Esophagus muscularis mucosa (tissue), 4 donors: Measurements from ENCODE around the gene CERS2. TPM values are rescaled to one million over a fixed set of nuclear protein-coding genes. Genes with fewer than 3 reads are reported as not detected.

Source experiments
- DNase-seq: peaks from one replicate; pipeline ENCODE4 v3.0.0-alpha.2; 2017; ENCODE audit errors: extremely low spot score
- H3K27ac ChIP-seq, 4 donors: fragments of 200-600 bp; sonication (generic); replicated peaks in 1 of 4; 1 replicate in 3 of 4; 2 replicates in 1 of 4; pipeline ENCODE4 v1.5.1; 2016 to 2019; ENCODE audit warnings: mild to moderate bottlenecking in 1 of 4
- H3K27me3 ChIP-seq, 4 donors: fragments of 200-600 bp; sonication (generic); one replicate each; pipeline versions ENCODE4 v1.5.1 to v1.6.0; 2016 to 2019
- H3K36me3 ChIP-seq, 4 donors: fragments of 200-600 bp; sonication (generic); one replicate each; pipeline ENCODE4 v1.5.1; 2016 to 2019
- H3K4me1 ChIP-seq, 4 donors: fragments of 200-600 bp; sonication (generic); one replicate each; pipeline ENCODE4 v1.5.1; 2016 to 2019
- H3K4me3 ChIP-seq, 4 donors: fragments of 200-600 bp; sonication (generic); 1 replicate in 2 of 4; 2 replicates in 2 of 4; pipeline ENCODE4 v1.5.1; 2016 to 2019; ENCODE audit warnings: mild to moderate bottlenecking in 4 of 4, moderate library complexity in 1 of 4
- H3K9me3 ChIP-seq, 4 donors: fragments of 200-600 bp; sonication (generic); 1 replicate in 3 of 4; 2 replicates in 1 of 4; pipeline ENCODE4 v1.5.1; 2016 to 2019
- EP300 ChIP-seq: sonication (generic); formaldehyde crosslinking; IDR thresholded peaks from one replicate; pipeline ENCODE4 v1.6.1; 2017; ENCODE audit warnings: antibody characterized with exemption
- POLR2A ChIP-seq: fragments of 450-650 bp; IDR thresholded peaks from one replicate; pipeline ENCODE4 v1.6.1; 2017; ENCODE audit warnings: antibody characterized with exemption, moderate library complexity, mild to moderate bottlenecking, low read depth
- POLR2AphosphoS5 ChIP-seq, 2 donors: sonication (generic); formaldehyde crosslinking; IDR thresholded peaks; one replicate each; pipeline ENCODE4 v1.6.1; 2017; ENCODE audit warnings: antibody characterized with exemption in 2 of 2
- WGBS: methylation state at CpG from one replicate; pipeline ENCODE4 v1.1.5; 2018; 5-methylcytosine and 5-hydroxymethylcytosine counted together
- intact Hi-C: fragments of 100-400 bp; cut with DNase I; formaldehyde crosslinking; loops from one replicate; pipeline ENCODE4 v1.15.1; 2023
- small RNA-seq, 3 donors: library from RNA; depleted of rRNA; stranded (forward); fragments of <200 nt; gene quantifications; one replicate each; pipeline ENCODE3, GENCODE V24; 2016
- total RNA-seq, 4 donors: library from RNA; depleted of rRNA; stranded (reverse); fragments of >200 nt; gene quantifications; one replicate each; pipeline versions ENCODE4 v1.1.0 to v1.2.1, GENCODE V29; 2016
- TF ChIP-seq, protein P1 (sequence below), 3 experiments: fragments of 200-600 bp in 2 of 3; fragments of 450-650 bp in 1 of 3; sonication (generic) in 2 of 3; IDR thresholded peaks; one replicate each; pipeline ENCODE4 v1.5.1; 2017 to 2019; ENCODE audit warnings: antibody characterized with exemption in 3 of 3, mild to moderate bottlenecking in 2 of 3, moderate library complexity in 1 of 3

Gene CERS2
- total RNA-seq, 4 donors from 2014 or later = 91.8 to 130 (median 117) TPM

DNA sequence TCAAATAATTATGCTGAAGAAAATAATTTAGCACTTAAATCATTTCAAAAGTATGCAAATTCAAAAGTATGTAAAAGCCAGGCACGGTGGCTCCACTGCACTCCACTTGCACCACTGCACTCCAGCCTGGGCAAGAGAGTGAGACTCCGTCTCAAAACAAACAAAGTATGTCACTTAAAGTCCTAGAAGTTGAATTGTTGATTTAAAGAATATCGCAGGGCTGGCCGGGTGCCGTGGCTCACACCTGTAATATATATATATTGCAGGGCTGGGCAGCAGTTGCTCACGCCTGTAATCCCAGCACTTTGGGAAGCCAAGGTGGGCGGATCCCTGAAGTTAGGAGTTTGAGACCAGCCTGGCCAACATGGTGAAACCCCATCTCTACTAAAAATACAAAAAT, 57.2 kb downstream of the CERS2 start:
- Histone ChIP-seq H3K4me1 (peaks cover 0 to 3% (median 0%) of the 10 kb centered on the region in 4 donors), H3K9me3 (no peaks in the 10 kb centered on the region), H3K27me3 (no peaks in the 10 kb centered on the region), H3K27ac (no peak overlapping the region), H3K36me3 (no peaks in the 10 kb centered on the region), H3K4me3 (no peak overlapping the region)
- no peak for DNase-seq
- intact Hi-C loops = no loop called here
- 90% methylated on average over 7 of the region's 7 CpGs for WGBS
- no peak for TF ChIP-seq POLR2A
- TF ChIP-seq, protein P1, sequence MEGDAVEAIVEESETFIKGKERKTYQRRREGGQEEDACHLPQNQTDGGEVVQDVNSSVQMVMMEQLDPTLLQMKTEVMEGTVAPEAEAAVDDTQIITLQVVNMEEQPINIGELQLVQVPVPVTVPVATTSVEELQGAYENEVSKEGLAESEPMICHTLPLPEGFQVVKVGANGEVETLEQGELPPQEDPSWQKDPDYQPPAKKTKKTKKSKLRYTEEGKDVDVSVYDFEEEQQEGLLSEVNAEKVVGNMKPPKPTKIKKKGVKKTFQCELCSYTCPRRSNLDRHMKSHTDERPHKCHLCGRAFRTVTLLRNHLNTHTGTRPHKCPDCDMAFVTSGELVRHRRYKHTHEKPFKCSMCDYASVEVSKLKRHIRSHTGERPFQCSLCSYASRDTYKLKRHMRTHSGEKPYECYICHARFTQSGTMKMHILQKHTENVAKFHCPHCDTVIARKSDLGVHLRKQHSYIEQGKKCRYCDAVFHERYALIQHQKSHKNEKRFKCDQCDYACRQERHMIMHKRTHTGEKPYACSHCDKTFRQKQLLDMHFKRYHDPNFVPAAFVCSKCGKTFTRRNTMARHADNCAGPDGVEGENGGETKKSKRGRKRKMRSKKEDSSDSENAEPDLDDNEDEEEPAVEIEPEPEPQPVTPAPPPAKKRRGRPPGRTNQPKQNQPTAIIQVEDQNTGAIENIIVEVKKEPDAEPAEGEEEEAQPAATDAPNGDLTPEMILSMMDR (IDR thresholded peaks at IDR 0.05) = no peak
- no peak for TF ChIP-seq EP300
- TF ChIP-seq POLR2AphosphoS5 (IDR thresholded peaks at IDR 0.05) = no peak

Small RNA genes within 50 kb of the gene (small RNA-seq; reads per million reads assigned to genes)
- 0 reads per million in 3 donors for gene RNU6-884P

Other genes starting within 250 kb of the CERS2 start
- gene CTSS, start 209.1 kb downstream of the CERS2 start, total RNA-seq = 10 to 100 TPM; 20.2 to 82.7 (median 45.2) TPM
- 10 to 100 TPM; 29.5 to 49.3 (median 32.7) TPM for gene CTSK, start 166.6 kb downstream of the CERS2 start, total RNA-seq
- gene ARNT, start 98.2 kb downstream of the CERS2 start, total RNA-seq = 10 to 100 TPM; 39.5 to 44.5 (median 42.1) TPM
- gene CTXND2, start 87.7 kb downstream of the CERS2 start, total RNA-seq = not detected
- gene SETDB1, start 48.5 kb downstream of the CERS2 start, total RNA-seq = 10 to 100 TPM; 24.9 to 30.2 (median 27.7) TPM
- gene ANXA9, start 7.5 kb upstream of the CERS2 start, total RNA-seq = under 1 TPM; 0.13 to 0.42 (median 0.34) TPM
- gene MINDY1, start 32.1 kb upstream of the CERS2 start, total RNA-seq = 10 to 100 TPM; 21.6 to 31.7 (median 27.0) TPM
- 10 to 100 TPM; 17.4 to 40.7 (median 23.1) TPM for gene PRUNE1, start 33.6 kb upstream of the CERS2 start, total RNA-seq
- under 1 TPM; under 0.01 to 0.17 (median 0.12) TPM for gene BNIPL, start 61.8 kb upstream of the CERS2 start, total RNA-seq
- gene C1orf56, start 72.9 kb upstream of the CERS2 start, total RNA-seq = 1 to 10 TPM; 4.3 to 8.7 (median 8.2) TPM
- 10 to 100 TPM; 41.1 to 58.2 (median 49.6) TPM for gene CDC42SE1, start 84.8 kb upstream of the CERS2 start, total RNA-seq
- 1 to 10 TPM in 2 of 4 donors, under 1 TPM in 2; 0.78 to 1.7 (median 1.2) TPM for gene MLLT11, start 85.6 kb upstream of the CERS2 start, total RNA-seq
- gene GABPB2, start 95.9 kb upstream of the CERS2 start, total RNA-seq = 10 to 100 TPM; 16.1 to 25.7 (median 20.9) TPM
- gene SEMA6C, start 171.8 kb upstream of the CERS2 start, total RNA-seq = 10 to 100 TPM in 1 of 4 donors, 1 to 10 TPM in 3; 5.3 to 12.2 (median 7.3) TPM
- gene TNFAIP8L2, start 181.8 kb upstream of the CERS2 start, total RNA-seq = 1 to 10 TPM; 2.8 to 8.3 (median 5.0) TPM
- 10 to 100 TPM; 10.9 to 23.5 (median 12.6) TPM for gene LYSMD1, start 191.1 kb upstream of the CERS2 start, total RNA-seq
- 10 to 100 TPM; 11.2 to 39.3 (median 21.4) TPM for gene SCNM1, start 191.3 kb upstream of the CERS2 start, total RNA-seq
- gene TMOD4, start 201.1 kb upstream of the CERS2 start, total RNA-seq = 1 to 10 TPM in 2 of 4 donors, not detected in 2; 1.5 to 1.6 TPM
- gene VPS72, start 215.4 kb upstream of the CERS2 start, total RNA-seq = 10 to 100 TPM; 45.7 to 57.0 (median 54.3) TPM
- gene PIP5K1A, start 223.7 kb upstream of the CERS2 start, total RNA-seq = 10 to 100 TPM; 44.7 to 54.9 (median 47.1) TPM